HCT116 (cell line): ENCODE measurements around the gene QKI. TPM values are rescaled to one million over a fixed set of nuclear protein-coding genes. Genes with fewer than 3 reads are reported as not detected.

Experiments used
- ATAC-seq: fragments of 200-7000 bp; cut with Tn5 transposase; 2 replicates; pipeline ENCODE4 v1.9.1; 2020; ENCODE audit warnings: mild to moderate bottlenecking, moderate library complexity
- BruUV-seq: library from RNA; stranded (reverse); fragments of 400-500 nt; replicated peaks from 2 replicates; lab custom pipeline; 2021; lab: Mats Ljungman, UMichigan
- CTCF ChIA-PET: fragments of 300-600 bp; sonication (Branson Sonifier 250); formaldehyde crosslinking; loops from one replicate; lab custom pipeline; 2021; ENCODE audit warnings: antibody characterized with exemption; lab: Charles Lee
- POLR2A ChIA-PET: fragments of 300-600, 350-600 bp; sonication (Branson Sonifier 250); formaldehyde crosslinking; loops from one replicate; lab custom pipeline; 2021; ENCODE audit warnings: antibody characterized with exemption; lab: Charles Lee
- RAD21 ChIA-PET, 2 experiments: fragments of 300-600 bp; sonication (Branson Sonifier 250); formaldehyde crosslinking; loops; one replicate each; lab custom pipeline; 2023; ENCODE audit warnings: low total read pairs in 2 of 2; ENCODE audit not compliant: uncharacterized antibody in 2 of 2, unreplicated experiment in 2 of 2, low non-redundant PET in 1 of 2; lab: Charles Lee
- DNase-seq: peaks from one replicate; pipeline ENCODE4 v3.0.0-alpha.2; 2010; ENCODE audit warnings: low read depth, low spot score
- H2AFZ ChIP-seq: fragments of 200-600 bp; shearing (Covaris generic), sonication (generic); 2 replicates; pipeline ENCODE4 v1.6.1; 2017; ENCODE audit warnings: low read depth, mixed run types, mixed read lengths, antibody characterized with exemption, low read length; ENCODE audit not compliant: poor library complexity, severe bottlenecking
- H3K27ac ChIP-seq: 2 replicates; pipeline ENCODE4 v1.5.1; 2012; ENCODE audit warnings: low read depth, low read length
- H3K27me3 ChIP-seq: fragments of 200-600 bp; sonication (generic); 2 replicates; pipeline ENCODE4 v1.6.1; 2016; ENCODE audit warnings: mixed run types, low read length, mixed read lengths; ENCODE audit not compliant: insufficient read depth
- H3K36me3 ChIP-seq, 2 experiments: fragments of 200-500 bp in 1 of 2; fragments of 200-600 bp in 1 of 2; sonication (Bioruptor generic) in 1 of 2; sonication (generic) in 1 of 2; 2 replicates each; pipeline versions ENCODE4 v1.5.1 to v1.6.1; 2014 to 2016; ENCODE audit warnings: low read length in 2 of 2, inconsistent platforms in 1 of 2, mixed read lengths in 1 of 2, mixed run types in 1 of 2; ENCODE audit not compliant: insufficient read depth in 2 of 2, control insufficient read depth in 1 of 2
- H3K4me1 ChIP-seq, 2 experiments: fragments of 200-600 bp in 1 of 2; sonication (generic) in 1 of 2; 2 replicates each; pipeline versions ENCODE4 v1.5.1 to v1.6.1; 2012 to 2017; ENCODE audit warnings: low read length in 2 of 2, inconsistent platforms in 1 of 2, mild to moderate bottlenecking in 1 of 2, mixed read lengths in 1 of 2, mixed run types in 1 of 2, moderate library complexity in 1 of 2; ENCODE audit not compliant: insufficient read depth in 2 of 2, control insufficient read depth in 1 of 2
- H3K4me2 ChIP-seq: fragments of 200-600 bp; sonication (generic); 2 replicates; pipeline ENCODE4 v1.6.1; 2017; ENCODE audit warnings: mixed run types, low read length, mixed read lengths
- H3K4me3 ChIP-seq, 2 experiments: fragments of 200-600 bp in 1 of 2; sonication (generic) in 1 of 2; replicated peaks in 1 of 2; 2 replicates each; pipeline ENCODE4 v1.5.1; 2011 to 2016; ENCODE audit warnings: low read length in 2 of 2, control low read depth in 1 of 2, low read depth in 1 of 2, mild to moderate bottlenecking in 1 of 2, mixed read lengths in 1 of 2, mixed run types in 1 of 2
- H3K79me2 ChIP-seq: fragments of 200-600 bp; sonication (generic); 2 replicates; pipeline ENCODE4 v1.6.1; 2017; ENCODE audit warnings: mild to moderate bottlenecking, mixed run types, low read length, moderate library complexity, mixed read lengths; ENCODE audit not compliant: insufficient read depth
- H3K9ac ChIP-seq: fragments of 200-600 bp; sonication (generic); 2 replicates; pipeline ENCODE4 v1.6.1; 2016; ENCODE audit warnings: low read length, mixed read lengths
- H3K9me2 ChIP-seq: fragments of 200-600 bp; sonication (generic), shearing (Covaris generic); 2 replicates; pipeline ENCODE4 v1.6.1; 2017; ENCODE audit warnings: mixed run types, mild to moderate bottlenecking, moderate library complexity; ENCODE audit not compliant: insufficient read depth
- H3K9me3 ChIP-seq, 2 experiments: fragments of 200-500 bp in 1 of 2; fragments of 200-600 bp in 1 of 2; sonication (Bioruptor generic) in 1 of 2; sonication (generic) in 1 of 2; 2 replicates each; pipeline ENCODE4 v1.6.1; 2014 to 2017; ENCODE audit warnings: low read length in 2 of 2, mixed read lengths in 2 of 2, inconsistent platforms in 1 of 2, low read depth in 1 of 2, mild to moderate bottlenecking in 1 of 2, mixed run types in 1 of 2, moderate library complexity in 1 of 2; ENCODE audit not compliant: control insufficient read depth in 1 of 2, insufficient read depth in 1 of 2
- H4K20me1 ChIP-seq: fragments of 200-600 bp; sonication (generic), shearing (Covaris generic); 2 replicates; pipeline ENCODE4 v1.6.1; 2017; ENCODE audit warnings: mixed run types, mild to moderate bottlenecking, moderate library complexity; ENCODE audit not compliant: insufficient read depth
- CBX3 ChIP-seq: IDR thresholded peaks from 2 replicates; pipeline ENCODE4 v1.6.1; 2012; ENCODE audit warnings: low read depth
- CEBPB ChIP-seq: IDR thresholded peaks from 2 replicates; pipeline ENCODE4 v1.6.1; 2012; ENCODE audit warnings: low read depth
- CTCF ChIP-seq, 3 experiments: fragments of 200-600 bp in 1 of 3; sonication (generic) in 1 of 3; IDR thresholded peaks in 2 of 3; conservative IDR thresholded peaks in 1 of 3; 2 replicates each; pipeline ENCODE4 v1.5.1; 2012 to 2017; ENCODE audit warnings: low read depth in 2 of 3, low read length in 2 of 3, antibody characterized with exemption in 1 of 3, borderline replicate concordance in 1 of 3, control low read depth in 1 of 3, mild to moderate bottlenecking in 1 of 3, mixed read lengths in 1 of 3, mixed run types in 1 of 3, moderate library complexity in 1 of 3; ENCODE audit not compliant: insufficient read depth in 1 of 3
- ELF1 ChIP-seq: IDR thresholded peaks from 2 replicates; pipeline ENCODE4 v1.6.1; 2012; ENCODE audit warnings: low read depth, borderline replicate concordance
- EZH2 ChIP-seq: fragments of 200-600 bp; sonication (generic); IDR thresholded peaks from 2 replicates; pipeline ENCODE4 v1.6.1; 2017; ENCODE audit warnings: antibody characterized with exemption, mixed run types
- EZH2phosphoT487 ChIP-seq: fragments of 200-600 bp; IDR thresholded peaks from 2 replicates; pipeline ENCODE4 v1.6.1; 2018; ENCODE audit warnings: antibody characterized with exemption, borderline replicate concordance
- FOSL1 ChIP-seq: IDR thresholded peaks from 2 replicates; pipeline ENCODE4 v1.6.1; 2012; ENCODE audit warnings: low read depth
- MAX ChIP-seq: IDR thresholded peaks from 2 replicates; pipeline ENCODE4 v1.6.1; 2012
- POLR2A ChIP-seq: IDR thresholded peaks from 2 replicates; pipeline ENCODE4 v1.7.0; 2011; ENCODE audit warnings: borderline replicate concordance; ENCODE audit not compliant: insufficient read depth, insufficient read length; ENCODE audit errors: extremely low read depth
- POLR2AphosphoS5 ChIP-seq: IDR thresholded peaks from 2 replicates; pipeline ENCODE4 v1.6.1; 2011; ENCODE audit warnings: mild to moderate bottlenecking, low read depth, low read length, moderate library complexity
- RAD21 ChIP-seq: IDR thresholded peaks from 2 replicates; pipeline ENCODE4 v1.6.1; 2012; ENCODE audit warnings: low read depth, mild to moderate bottlenecking
- SIN3A ChIP-seq: IDR thresholded peaks from 2 replicates; pipeline ENCODE4 v1.6.1; 2012; ENCODE audit warnings: low read depth
- SP1 ChIP-seq: IDR thresholded peaks from 2 replicates; pipeline ENCODE4 v1.6.1; 2012; ENCODE audit warnings: low read depth
- SRF ChIP-seq: IDR thresholded peaks from 2 replicates; pipeline ENCODE4 v1.6.1; 2012; ENCODE audit warnings: low read depth
- YY1 ChIP-seq: IDR thresholded peaks from 2 replicates; pipeline ENCODE4 v1.6.1; 2011; ENCODE audit warnings: low read length, low read depth, moderate library complexity, mild to moderate bottlenecking; ENCODE audit not compliant: insufficient replicate concordance; ENCODE audit errors: extremely low read depth
- ZFX ChIP-seq: fragments of 450-650 bp; IDR thresholded peaks from 2 replicates; pipeline ENCODE4 v1.6.1; 2017
- ZNF274 ChIP-seq: fragments of 200-500 bp; sonication (Bioruptor generic); IDR thresholded peaks from 2 replicates; pipeline ENCODE4 v1.6.1; 2014; ENCODE audit warnings: mild to moderate bottlenecking, low read depth, low read length, inconsistent platforms
- intact Hi-C: fragments of 100-400 bp; cut with micrococcal nuclease; formaldehyde crosslinking; loops from 2 replicates; pipeline ENCODE4 v1.10.0; 2022
- total RNA-seq: library from RNA; stranded (reverse); gene quantifications from one replicate; pipeline ENCODE4 v1.2.1, GENCODE V29; 2021; ENCODE audit not compliant: unreplicated experiment

QKI gene
- total RNA-seq, 1 experiment from 2014 or later = 35.3 TPM

- H4K20me1 ChIP-seq = no peaks in the 10 kb centered on the region
- no peak for TF ChIP-seq YY1
- no peak for TF ChIP-seq SRF
- no peak for TF ChIP-seq CEBPB
- no peak for TF ChIP-seq FOSL1
- TF ChIP-seq CBX3 = no peak
- no peak for TF ChIP-seq SIN3A
- TF ChIP-seq SP1 = no peak
- TF ChIP-seq CTCF (IDR thresholded peaks at IDR 0.05 in 2 of 3, conservative IDR thresholded peaks at IDR 0.05 in 1 of 3; ENCODE audit: borderline replicate concordance in 1 of 3, insufficient read depth in 1 of 3, low read depth in 2 of 3, low read length in 2 of 3) = no peak
- no peak for TF ChIP-seq MAX
- no peak for TF ChIP-seq ZNF274
- no peak for TF ChIP-seq ZFX
- TF ChIP-seq RAD21 = no peak
- TF ChIP-seq EZH2phosphoT487 = no peak
- TF ChIP-seq POLR2A = no peak
- no peak for TF ChIP-seq ELF1
- no peak for TF ChIP-seq EZH2
- no peak for TF ChIP-seq POLR2AphosphoS5
- H3K79me2 ChIP-seq = no peaks in the 10 kb centered on the region
- BruUV-seq = no TSS peak
- H3K27me3 ChIP-seq = no peaks in the 10 kb centered on the region
- RAD21 ChIA-PET = no interaction called here
- no peak overlapping the region for H3K4me3 ChIP-seq
- intact Hi-C loops = no loop called here
- no peak overlapping the region for H2AFZ ChIP-seq
- H3K9ac ChIP-seq = no peak overlapping the region
- no peaks in the 10 kb centered on the region for H3K36me3 ChIP-seq
- H3K4me2 ChIP-seq = no peak overlapping the region
- POLR2A ChIA-PET = no interaction called here
- ATAC-seq = no peak
- no peaks in the 10 kb centered on the region for H3K4me1 ChIP-seq
- H3K9me3 ChIP-seq = peaks cover 0 to 9% of the 10 kb centered on the region in 2 experiments; a peak in 1 of 4 replicates
- H3K27ac ChIP-seq = no peak overlapping the region
- H3K9me2 ChIP-seq = no peaks in the 10 kb centered on the region
- CTCF ChIA-PET = no interaction called here
- DNase-seq = no peak
Observed at GRCh38 chr6:163596174-163596573, 181.7 kb downstream of the QKI start.
